GM23338 (cell line): ENCODE results near the gene MANBA. TPM values are rescaled to one million over a fixed set of nuclear protein-coding genes. Genes with fewer than 3 reads are reported as not detected.

Experiments
- ATAC-seq: fragments of 200-7000 bp; cut with Tn5 transposase; 3 replicates; pipeline ENCODE4 v1.9.1; 2020
- DNase-seq: peaks from one replicate; pipeline ENCODE4 v3.0.0-alpha.2; 2015; ENCODE audit warnings: low spot score
- H2AFZ ChIP-seq: fragments of 200-600 bp; sonication (generic); 2 replicates; pipeline ENCODE4 v1.8.0; 2016; ENCODE audit warnings: antibody characterized with exemption, mild to moderate bottlenecking, moderate library complexity
- H3F3A ChIP-seq: fragments of 200-600 bp; sonication (generic); replicated peaks from 2 replicates; pipeline ENCODE4 v1.8.0; 2017; ENCODE audit warnings: antibody characterized with exemption, mixed run types, low read depth
- H3K27ac ChIP-seq: fragments of 200-600 bp; sonication (generic); 2 replicates; pipeline ENCODE4 v1.6.1; 2016; ENCODE audit warnings: low read depth
- H3K27me3 ChIP-seq: fragments of 200-600 bp; sonication (generic); 2 replicates; pipeline ENCODE4 v1.8.0; 2016; ENCODE audit warnings: mild to moderate bottlenecking, mixed run types, moderate library complexity; ENCODE audit not compliant: insufficient read depth
- H3K36me3 ChIP-seq: fragments of 200-600 bp; sonication (generic); 2 replicates; pipeline ENCODE4 v1.8.0; 2016; ENCODE audit warnings: mild to moderate bottlenecking; ENCODE audit not compliant: insufficient read depth
- H3K4me1 ChIP-seq: fragments of 200-600 bp; sonication (generic); 2 replicates; pipeline ENCODE4 v1.8.0; 2016; ENCODE audit warnings: mild to moderate bottlenecking, moderate library complexity; ENCODE audit not compliant: insufficient read depth
- H3K4me2 ChIP-seq: fragments of 200-600 bp; sonication (generic); 2 replicates; pipeline ENCODE4 v1.7.1; 2017; ENCODE audit warnings: mixed run types
- H3K4me3 ChIP-seq: fragments of 200-600 bp; sonication (generic); 2 replicates; pipeline ENCODE4 v1.6.1; 2016; ENCODE audit warnings: mixed run types
- H3K79me2 ChIP-seq: fragments of 200-600 bp; sonication (generic); replicated peaks from 2 replicates; pipeline ENCODE4 v1.8.0; 2017; ENCODE audit warnings: mild to moderate bottlenecking; ENCODE audit not compliant: insufficient read depth
- H3K9me2 ChIP-seq: fragments of 200-600 bp; sonication (generic); 2 replicates; pipeline ENCODE4 v1.8.0; 2017; ENCODE audit not compliant: insufficient read depth
- H4K20me1 ChIP-seq: fragments of 200-600 bp; sonication (generic); replicated peaks from 2 replicates; pipeline ENCODE4 v1.8.0; 2017; ENCODE audit warnings: mild to moderate bottlenecking; ENCODE audit not compliant: insufficient read depth
- H3K27ac Mint-ChIP-seq: 2 replicates; pipeline ENCODE4 v1.8.0; 2020; ENCODE audit warnings: inconsistent platforms, mild to moderate bottlenecking, moderate library complexity, mixed read lengths
- H3K27me3 Mint-ChIP-seq: 3 replicates; pipeline ENCODE4 v1.8.0; 2022; ENCODE audit warnings: low read depth, mild to moderate bottlenecking, moderate library complexity, mixed read lengths, inconsistent platforms; ENCODE audit not compliant: insufficient read depth, poor library complexity
- H3K36me3 Mint-ChIP-seq: 3 replicates; pipeline ENCODE4 v1.8.0; 2021; ENCODE audit warnings: low read depth, mild to moderate bottlenecking, inconsistent platforms, moderate library complexity, mixed read lengths
- H3K4me1 Mint-ChIP-seq: 3 replicates; pipeline ENCODE4 v1.8.0; 2020; ENCODE audit warnings: mild to moderate bottlenecking, inconsistent platforms, mixed read lengths
- H3K4me3 Mint-ChIP-seq: 3 replicates; pipeline ENCODE4 v1.8.0; 2021; ENCODE audit warnings: moderate library complexity, mild to moderate bottlenecking, inconsistent platforms, mixed read lengths
- H3K9me3 Mint-ChIP-seq: 3 replicates; pipeline ENCODE4 v1.8.0; 2020; ENCODE audit warnings: moderate library complexity, mild to moderate bottlenecking, inconsistent platforms, mixed read lengths
- CREB1 ChIP-seq: fragments of 250-450 bp; sonication (Bioruptor Pico); IDR thresholded peaks from 2 replicates; pipeline ENCODE4 v1.5.0; 2020; ENCODE audit warnings: low read depth, mild to moderate bottlenecking, moderate library complexity
- EZH2 ChIP-seq: fragments of 200-600 bp; sonication (generic); IDR thresholded peaks from one replicate; pipeline ENCODE4 v1.8.0; 2017; ENCODE audit warnings: antibody characterized with exemption, mild to moderate bottlenecking, low read depth; ENCODE audit not compliant: unreplicated experiment
- JUNB ChIP-seq: IDR thresholded peaks from one replicate; pipeline ENCODE4 v1.6.1; 2016; ENCODE audit warnings: antibody characterized with exemption; ENCODE audit not compliant: unreplicated experiment
- POLR2AphosphoS5 ChIP-seq: IDR thresholded peaks from 2 replicates; pipeline ENCODE4 v1.6.1; 2016; ENCODE audit warnings: antibody characterized with exemption, low read depth
- ZNF331 ChIP-seq: fragments of 250-450 bp; sonication (Bioruptor Pico); IDR thresholded peaks from 2 replicates; pipeline ENCODE4 v1.5.0; 2020; ENCODE audit warnings: low read depth, mild to moderate bottlenecking, moderate library complexity
- polyA plus RNA-seq: library from polyadenylated mRNA; unstranded; fragments of >200 nt; fragmentation: Nextera tagmentation; extraction: Ambion mirVana; gene quantifications from 2 replicates; pipeline ENCODE4 v1.2.1, GENCODE V29; 2016
- total RNA-seq: library from RNA; depleted of rRNA; stranded (reverse); fragments of >200 nt; shearing (Covaris generic); gene quantifications from 2 replicates; pipeline ENCODE4 v1.2.3, GENCODE V29; 2014
- TF ChIP-seq, protein P1 (sequence below): fragments of 250-450 bp; sonication (Bioruptor Pico); IDR thresholded peaks from 2 replicates; pipeline ENCODE4 v1.5.0; 2020; ENCODE audit warnings: mild to moderate bottlenecking, moderate library complexity
- TF ChIP-seq, protein P2 (sequence below): IDR thresholded peaks from 2 replicates; pipeline ENCODE4 v1.6.1; 2016; ENCODE audit warnings: antibody characterized with exemption

MANBA gene
- total and polyA plus RNA-seq, 2 experiments from 2014 or later = 13.2 to 54.3 TPM

GRCh38 chr4:102787944-102788343 lies 27.2 kb upstream of the MANBA start:
- no peak overlapping the region for H3K4me3 ChIP-seq
- H3K9me3 Mint-ChIP-seq = no peaks in the 10 kb centered on the region; the same call in 2 of the 3 replicates
- H3K27me3 ChIP-seq = no peaks in the 10 kb centered on the region
- H3F3A ChIP-seq = no peaks in the 10 kb centered on the region
- no peaks in the 10 kb centered on the region for H4K20me1 ChIP-seq
- no peak for DNase-seq
- H3K4me1 Mint-ChIP-seq = no peaks in the 10 kb centered on the region; the same call in 2 of the 3 replicates
- no peaks in the 10 kb centered on the region for H3K4me1 ChIP-seq
- no peaks in the 10 kb centered on the region for H3K79me2 ChIP-seq
- H3K27ac ChIP-seq = no peak overlapping the region
- H3K9me2 ChIP-seq = no peaks in the 10 kb centered on the region
- H3K36me3 ChIP-seq = no peaks in the 10 kb centered on the region
- TF ChIP-seq CREB1 (CRISPR knock-in tag) = no peak
- TF ChIP-seq POLR2AphosphoS5 = no peak
- TF ChIP-seq EZH2 = no peak
- no peak for TF ChIP-seq ZNF331
- TF ChIP-seq, protein P1, sequence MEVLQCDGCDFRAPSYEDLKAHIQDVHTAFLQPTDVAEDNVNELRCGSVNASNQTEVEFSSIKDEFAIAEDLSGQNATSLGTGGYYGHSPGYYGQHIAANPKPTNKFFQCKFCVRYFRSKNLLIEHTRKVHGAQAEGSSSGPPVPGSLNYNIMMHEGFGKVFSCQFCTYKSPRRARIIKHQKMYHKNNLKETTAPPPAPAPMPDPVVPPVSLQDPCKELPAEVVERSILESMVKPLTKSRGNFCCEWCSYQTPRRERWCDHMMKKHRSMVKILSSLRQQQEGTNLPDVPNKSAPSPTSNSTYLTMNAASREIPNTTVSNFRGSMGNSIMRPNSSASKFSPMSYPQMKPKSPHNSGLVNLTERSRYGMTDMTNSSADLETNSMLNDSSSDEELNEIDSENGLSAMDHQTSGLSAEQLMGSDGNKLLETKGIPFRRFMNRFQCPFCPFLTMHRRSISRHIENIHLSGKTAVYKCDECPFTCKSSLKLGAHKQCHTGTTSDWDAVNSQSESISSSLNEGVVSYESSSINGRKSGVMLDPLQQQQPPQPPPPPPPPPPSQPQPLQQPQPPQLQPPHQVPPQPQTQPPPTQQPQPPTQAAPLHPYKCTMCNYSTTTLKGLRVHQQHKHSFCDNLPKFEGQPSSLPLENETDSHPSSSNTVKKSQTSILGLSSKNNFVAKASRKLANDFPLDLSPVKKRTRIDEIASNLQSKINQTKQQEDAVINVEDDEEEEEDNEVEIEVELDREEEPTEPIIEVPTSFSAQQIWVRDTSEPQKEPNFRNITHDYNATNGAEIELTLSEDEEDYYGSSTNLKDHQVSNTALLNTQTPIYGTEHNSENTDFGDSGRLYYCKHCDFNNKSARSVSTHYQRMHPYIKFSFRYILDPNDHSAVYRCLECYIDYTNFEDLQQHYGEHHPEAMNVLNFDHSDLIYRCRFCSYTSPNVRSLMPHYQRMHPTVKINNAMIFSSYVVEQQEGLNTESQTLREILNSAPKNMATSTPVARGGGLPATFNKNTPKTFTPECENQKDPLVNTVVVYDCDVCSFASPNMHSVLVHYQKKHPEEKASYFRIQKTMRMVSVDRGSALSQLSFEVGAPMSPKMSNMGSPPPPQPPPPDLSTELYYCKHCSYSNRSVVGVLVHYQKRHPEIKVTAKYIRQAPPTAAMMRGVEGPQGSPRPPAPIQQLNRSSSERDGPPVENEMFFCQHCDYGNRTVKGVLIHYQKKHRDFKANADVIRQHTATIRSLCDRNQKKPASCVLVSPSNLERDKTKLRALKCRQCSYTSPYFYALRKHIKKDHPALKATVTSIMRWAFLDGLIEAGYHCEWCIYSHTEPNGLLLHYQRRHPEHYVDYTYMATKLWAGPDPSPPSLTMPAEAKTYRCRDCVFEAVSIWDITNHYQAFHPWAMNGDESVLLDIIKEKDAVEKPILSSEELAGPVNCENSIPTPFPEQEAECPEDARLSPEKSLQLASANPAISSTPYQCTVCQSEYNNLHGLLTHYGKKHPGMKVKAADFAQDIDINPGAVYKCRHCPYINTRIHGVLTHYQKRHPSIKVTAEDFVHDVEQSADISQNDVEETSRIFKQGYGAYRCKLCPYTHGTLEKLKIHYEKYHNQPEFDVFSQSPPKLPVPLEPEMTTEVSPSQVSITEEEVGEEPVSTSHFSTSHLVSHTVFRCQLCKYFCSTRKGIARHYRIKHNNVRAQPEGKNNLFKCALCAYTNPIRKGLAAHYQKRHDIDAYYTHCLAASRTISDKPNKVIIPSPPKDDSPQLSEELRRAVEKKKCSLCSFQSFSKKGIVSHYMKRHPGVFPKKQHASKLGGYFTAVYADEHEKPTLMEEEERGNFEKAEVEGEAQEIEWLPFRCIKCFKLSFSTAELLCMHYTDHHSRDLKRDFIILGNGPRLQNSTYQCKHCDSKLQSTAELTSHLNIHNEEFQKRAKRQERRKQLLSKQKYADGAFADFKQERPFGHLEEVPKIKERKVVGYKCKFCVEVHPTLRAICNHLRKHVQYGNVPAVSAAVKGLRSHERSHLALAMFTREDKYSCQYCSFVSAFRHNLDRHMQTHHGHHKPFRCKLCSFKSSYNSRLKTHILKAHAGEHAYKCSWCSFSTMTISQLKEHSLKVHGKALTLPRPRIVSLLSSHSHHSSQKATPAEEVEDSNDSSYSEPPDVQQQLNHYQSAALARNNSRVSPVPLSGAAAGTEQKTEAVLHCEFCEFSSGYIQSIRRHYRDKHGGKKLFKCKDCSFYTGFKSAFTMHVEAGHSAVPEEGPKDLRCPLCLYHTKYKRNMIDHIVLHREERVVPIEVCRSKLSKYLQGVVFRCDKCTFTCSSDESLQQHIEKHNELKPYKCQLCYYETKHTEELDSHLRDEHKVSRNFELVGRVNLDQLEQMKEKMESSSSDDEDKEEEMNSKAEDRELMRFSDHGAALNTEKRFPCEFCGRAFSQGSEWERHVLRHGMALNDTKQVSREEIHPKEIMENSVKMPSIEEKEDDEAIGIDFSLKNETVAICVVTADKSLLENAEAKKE (CRISPR knock-in tag) = no peak
- no peak for TF ChIP-seq JUNB
- TF ChIP-seq, protein P2, sequence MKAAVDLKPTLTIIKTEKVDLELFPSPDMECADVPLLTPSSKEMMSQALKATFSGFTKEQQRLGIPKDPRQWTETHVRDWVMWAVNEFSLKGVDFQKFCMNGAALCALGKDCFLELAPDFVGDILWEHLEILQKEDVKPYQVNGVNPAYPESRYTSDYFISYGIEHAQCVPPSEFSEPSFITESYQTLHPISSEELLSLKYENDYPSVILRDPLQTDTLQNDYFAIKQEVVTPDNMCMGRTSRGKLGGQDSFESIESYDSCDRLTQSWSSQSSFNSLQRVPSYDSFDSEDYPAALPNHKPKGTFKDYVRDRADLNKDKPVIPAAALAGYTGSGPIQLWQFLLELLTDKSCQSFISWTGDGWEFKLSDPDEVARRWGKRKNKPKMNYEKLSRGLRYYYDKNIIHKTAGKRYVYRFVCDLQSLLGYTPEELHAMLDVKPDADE = no peak
- H2AFZ ChIP-seq = no peak overlapping the region
- H3K27ac Mint-ChIP-seq = no peak overlapping the region
- no peak overlapping the region for H3K4me2 ChIP-seq
- H3K4me3 Mint-ChIP-seq = no peak overlapping the region
- peaks cover 10% of the 10 kb centered on the region for H3K27me3 Mint-ChIP-seq
- peaks cover 3% of the 10 kb centered on the region; the same call in 1 of the 3 replicates for H3K36me3 Mint-ChIP-seq
- ATAC-seq = no peak
